Stimulated activated CD8-positive, alpha-beta memory T cell treated with anti-CD3 and anti-CD28 coated beads, Interleukin-7, amount 100 ng/mL, for 48 hours (primary cell): ENCODE results near the gene OR10A4.
A peak's percentile ranks its signal among the peaks of the same experiment; 100 is the strongest.
"Not testable (repeated sequence)": the region's sequence is repeated elsewhere in the genome, so short reads cannot be mapped to it uniquely, and the experiment has no call there.

Source experiments
- DNase-seq, 2 donors: peaks; one replicate each; pipeline ENCODE4 v3.0.0-alpha.2; 2020; ENCODE audit warnings: low read depth in 1 of 2; ENCODE audit errors: extremely low read depth in 1 of 2

OR10A4 gene

DNA sequence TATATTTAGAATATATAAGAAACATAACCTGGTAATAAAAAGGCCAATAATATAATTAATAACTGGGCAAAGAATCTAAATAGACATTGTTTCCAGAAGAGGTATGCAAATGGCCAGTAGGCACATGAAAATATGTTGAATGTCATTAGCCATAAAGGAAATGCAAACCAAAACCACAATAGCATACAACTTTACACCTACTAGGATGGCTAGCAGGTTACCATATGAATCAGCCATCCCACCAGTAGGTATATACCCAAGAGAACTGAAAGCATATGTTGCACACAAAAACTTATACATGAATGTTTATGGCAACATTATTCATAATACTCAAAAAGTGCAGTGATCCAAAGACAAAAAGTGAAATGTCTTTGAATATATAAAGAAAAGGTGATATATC is 18.6 kb downstream of the OR10A4 start:
- DNase-seq = no peak

DNA sequence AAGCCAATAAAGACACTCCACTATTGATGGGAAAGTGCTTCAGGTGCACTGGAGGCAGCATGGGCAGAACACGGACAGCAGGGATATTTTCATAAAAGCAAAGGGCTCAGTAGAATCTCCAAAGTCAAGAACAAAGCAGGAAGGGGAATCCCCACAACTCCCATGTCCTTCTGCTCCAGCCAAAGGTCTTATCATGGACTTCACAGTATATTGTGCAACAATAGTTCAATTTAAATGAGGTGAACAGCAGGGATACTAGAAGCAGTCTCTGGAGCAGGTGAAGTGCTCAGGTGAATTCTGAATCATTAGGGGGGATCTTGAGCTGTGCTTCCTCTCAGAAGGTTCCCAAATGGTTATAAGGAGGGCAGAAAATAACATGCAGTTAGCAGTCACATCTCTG is 22.5 kb downstream of the OR10A4 start:
- no peak for DNase-seq

DNA sequence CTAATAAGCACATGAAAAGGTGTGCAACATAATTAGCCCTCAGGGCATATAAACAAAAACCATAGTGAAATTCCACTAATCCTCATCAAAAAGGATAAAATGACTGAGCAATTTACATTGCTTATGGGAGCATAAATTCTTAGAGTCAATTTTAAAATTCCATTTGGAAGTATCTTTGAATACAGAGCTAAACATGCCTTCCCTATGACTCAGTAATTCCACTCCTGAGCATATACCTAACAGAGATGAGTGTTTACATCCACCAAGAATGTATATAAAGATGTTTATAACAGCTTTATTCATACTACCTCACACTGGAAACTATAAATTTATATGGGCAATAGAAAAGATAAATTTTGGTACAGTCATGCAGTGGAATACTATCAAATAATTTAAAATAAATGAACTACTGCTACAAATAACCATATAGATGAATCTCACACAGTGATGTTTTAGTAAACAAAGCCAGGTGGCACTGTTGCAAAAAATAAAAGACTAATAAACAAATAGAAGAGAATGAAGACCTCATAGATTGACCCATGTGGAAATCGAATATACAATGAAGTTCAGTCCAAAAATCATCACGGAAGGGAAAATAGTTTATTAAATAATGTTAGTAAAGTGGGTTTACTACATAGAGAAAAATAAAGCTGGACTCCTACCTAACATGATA is 24.0 kb downstream of the OR10A4 start:
- DNase-seq = no peak

DNA sequence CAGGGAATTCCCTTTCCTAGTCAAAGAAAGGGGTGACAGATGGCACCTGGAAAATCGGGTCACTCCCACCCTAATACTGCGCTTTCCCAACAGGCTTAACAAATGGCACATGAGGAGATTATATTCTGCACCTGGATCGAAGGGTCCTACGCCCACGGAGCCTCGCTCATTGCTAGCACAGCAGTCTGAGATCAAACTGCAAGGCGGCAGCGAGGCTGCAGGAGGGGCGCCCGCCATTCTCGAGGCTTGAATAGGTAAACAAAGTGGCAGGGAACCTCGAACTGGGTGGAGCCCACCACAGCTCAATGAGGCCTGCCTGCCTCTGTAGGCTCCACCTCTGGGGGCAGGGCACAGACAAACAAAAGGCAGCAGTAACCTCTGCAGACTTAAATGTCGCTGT is 28.4 kb downstream of the OR10A4 start:
- DNase-seq = not testable (repeated sequence)

DNA sequence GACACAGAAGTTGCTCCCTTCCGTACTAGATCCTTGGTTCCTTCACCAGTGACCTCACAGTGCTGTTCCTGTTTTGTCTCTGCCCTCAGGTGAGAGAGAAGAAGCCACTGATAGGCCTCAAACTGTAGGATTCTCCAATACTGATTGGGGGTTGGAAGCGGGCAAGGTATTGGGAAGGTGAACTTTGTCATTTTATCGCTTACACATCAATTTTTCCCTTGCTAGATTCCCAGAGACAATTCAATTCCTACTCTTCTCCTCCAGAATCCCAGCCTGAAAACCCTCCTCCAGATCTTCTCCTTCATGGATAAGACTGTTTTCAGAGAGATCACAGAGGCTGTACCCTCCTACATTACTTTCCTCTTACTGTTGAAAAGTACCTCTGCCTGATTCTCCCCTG is 35.0 kb downstream of the OR10A4 start:
- no peak for DNase-seq

DNA sequence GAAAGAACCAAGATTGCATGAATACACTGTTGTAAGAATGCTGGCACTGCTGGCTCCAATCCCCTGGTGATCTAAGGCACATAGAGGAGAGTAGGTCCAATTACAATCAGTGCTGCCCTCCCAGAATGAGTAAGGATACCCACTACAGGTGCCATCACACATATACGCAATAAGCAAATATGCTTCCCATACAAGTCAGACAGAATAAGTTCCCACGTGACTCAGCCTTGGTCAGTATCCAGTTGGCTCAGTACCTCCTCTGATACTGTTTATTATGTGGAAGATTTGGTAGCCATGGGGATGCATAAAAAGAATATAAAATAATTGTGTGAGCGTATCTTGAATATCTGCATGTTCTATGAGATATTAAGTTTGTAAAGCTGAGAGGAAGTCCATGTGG is 35.5 kb downstream of the OR10A4 start:
- DNase-seq = no peak

DNA sequence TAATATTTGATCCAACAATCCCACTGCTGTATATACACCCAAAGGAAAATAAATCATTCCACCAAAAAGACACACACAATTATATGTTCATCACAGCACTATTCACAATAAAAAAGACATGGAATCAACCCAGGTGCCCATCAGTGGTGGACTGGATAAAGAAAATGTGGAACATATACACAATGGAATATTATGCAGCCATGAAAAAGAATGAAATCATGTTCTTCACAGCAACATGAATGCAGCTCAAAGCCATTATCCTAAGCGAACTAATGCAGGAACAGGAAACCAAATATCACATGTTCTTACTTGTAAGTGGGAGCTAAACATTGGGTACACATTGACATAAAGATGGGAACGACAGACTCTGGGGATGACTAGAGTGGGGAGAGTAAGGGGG is 43.3 kb downstream of the OR10A4 start:
- no peak for DNase-seq

DNA sequence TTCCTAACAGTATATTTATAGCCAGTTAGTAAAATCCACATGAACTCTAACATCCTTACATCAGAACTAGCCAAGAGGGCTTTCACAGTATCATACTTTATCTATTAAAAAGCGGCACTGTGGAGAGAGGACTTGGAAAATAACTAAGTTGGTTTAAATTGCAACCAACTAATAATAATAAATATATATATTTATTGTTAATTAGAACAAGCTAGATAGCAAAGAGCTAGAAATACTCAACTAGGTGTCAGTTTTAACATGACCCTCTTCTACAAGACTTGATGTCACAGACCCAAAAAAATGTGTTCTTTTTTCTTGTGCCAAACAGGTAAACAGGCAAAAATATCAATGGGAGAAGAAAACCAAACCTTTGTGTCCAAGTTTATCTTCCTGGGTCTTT is 44.3 kb downstream of the OR10A4 start, which contains the start of gene OR2D3:
Gene OR2D3, plus strand, starts transcription at position 301 of the 400 bp plus-strand sequence. Its CDS starts 0 bp downstream, at position 301.
- no peak for DNase-seq

DNA sequence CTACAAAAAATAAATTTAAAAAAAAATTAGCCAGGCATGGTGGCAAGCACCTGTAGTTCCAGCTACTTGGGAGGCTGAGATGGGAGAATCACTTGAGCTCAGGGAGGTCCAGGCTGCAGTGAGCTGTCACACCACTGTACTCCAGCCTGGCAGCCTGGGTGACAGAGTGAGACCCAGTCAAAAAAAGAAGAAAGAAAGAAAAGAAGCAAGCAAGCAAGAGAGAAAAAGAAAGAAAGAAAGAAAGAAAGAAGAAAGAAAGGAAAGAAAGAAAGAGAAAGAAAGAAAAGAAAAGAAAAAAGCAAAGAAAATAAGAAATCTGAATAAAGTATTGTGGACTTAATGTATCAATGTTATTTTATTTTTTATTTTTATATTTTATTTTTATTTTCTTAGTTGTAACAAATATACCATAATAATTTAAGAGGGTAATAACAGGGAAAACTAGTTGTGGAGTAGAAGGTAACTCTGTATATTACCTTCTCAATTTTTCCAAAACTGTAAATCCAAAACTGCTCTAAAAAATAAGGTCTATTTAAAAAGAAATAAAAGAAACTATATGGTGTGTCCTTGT is 48.7 kb downstream of the OR10A4 start:
- no peak for DNase-seq

DNA sequence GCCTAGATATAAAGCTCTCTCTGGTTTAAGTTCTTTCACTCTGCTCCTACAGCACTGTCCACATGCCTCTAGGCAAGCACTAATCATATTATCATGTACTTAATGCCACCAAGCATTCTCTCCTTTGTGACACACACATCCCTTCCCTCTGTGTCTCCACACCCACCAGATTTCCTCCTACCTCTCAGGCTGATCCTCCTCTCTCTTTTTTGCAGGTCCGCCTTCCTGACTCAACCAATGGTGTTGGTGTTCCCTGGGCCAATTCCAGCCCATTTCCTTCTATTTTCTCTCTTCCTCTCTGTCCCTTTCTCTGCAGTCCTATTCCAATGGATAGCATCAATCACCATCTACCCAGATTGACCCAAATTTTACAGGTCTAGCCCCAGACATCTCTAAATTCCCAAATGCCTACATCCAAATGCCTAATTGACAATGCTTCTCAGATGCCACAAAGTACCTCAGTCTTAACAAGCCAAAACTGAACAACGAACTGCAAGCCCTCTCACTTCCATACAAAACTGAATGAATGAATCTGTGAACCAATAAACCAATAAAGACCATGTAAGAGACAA is 49.3 kb downstream of the OR10A4 start:
- no peak for DNase-seq

DNA sequence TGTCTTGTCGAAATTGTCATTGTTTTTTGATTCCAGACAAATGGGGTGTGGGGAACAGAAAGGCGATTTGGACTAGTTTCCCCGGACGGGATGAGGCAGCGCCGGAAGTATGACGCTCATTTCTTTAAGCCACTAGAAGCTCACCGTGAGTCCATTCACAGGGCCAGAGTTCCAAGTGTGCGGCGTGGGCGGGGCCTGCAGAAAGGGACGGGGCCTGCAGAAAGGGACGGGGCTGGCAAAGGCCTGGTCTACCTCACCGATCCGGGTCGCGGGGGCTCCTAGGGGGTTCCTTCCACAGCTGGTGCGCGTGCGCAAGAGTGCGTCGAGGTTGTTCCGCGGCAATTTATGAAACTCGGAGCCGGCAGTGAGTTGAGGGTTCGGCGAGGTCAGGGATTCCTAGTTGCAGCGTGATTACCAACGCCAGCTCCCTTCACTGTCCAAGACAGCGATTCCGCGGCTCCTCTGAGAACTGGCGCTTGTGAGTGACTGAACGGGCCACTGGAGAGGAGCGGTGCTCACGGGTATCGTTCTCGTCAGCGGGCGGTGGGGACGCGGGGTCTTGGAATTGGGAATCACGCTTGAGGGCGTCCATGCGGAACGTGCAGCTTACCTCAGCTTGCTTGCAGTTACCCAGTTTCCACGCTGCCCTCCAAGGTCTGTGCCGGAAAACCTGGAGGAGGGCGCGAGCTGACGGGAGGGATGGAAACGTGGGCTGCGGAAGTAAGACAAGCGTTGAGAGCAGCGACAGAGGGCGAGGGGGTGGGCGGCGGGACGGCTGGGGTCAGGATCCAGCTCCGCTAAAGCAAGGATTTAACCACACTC is 50.0 kb downstream of the OR10A4 start, which contains the start of gene ZNF215:
Gene ZNF215, plus strand, starts transcription at position 219 of the 822 bp plus-strand sequence. CDS start 5,847 bp downstream, outside the sequence.
- peak; percentile 17 to 30 for DNase-seq

DNA sequence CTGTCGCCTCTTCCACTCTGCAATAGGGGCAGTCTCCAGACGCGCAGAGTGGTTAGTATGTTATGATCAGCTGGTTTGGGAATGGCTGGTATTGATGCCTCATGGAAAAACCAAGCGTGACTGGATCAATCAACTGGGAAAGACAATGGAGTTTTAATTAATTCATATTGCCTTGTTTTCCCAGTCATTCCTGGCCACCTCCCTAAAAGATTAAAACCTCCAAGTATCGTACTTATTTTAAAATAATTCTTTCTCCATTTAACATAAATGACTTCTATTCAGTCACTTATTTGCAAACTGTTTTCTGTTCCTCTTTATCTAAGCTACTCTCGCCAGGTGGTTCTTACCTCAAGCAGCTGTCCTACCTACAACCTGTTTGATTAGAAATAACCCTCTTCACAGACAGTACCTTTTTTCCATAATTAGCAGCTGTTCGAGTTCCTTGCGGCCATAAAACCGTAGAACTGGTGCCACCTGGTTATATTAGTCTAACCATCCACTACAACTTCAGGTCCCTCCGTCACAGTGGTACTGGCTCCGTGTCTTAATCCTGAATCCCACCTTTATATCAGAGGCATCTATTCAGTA is 50.7 kb downstream of the OR10A4 start:
- no peak for DNase-seq
